GM21717 (cell line): ENCODE results near the gene ACTN1.

ENCODE experiments used
- ATAC-seq: cut with Tn5 transposase; IDR thresholded peaks from one replicate; pipeline ENCODE4 v1.9.1; 2021; ENCODE audit warnings: mild to moderate bottlenecking, moderate library complexity; ENCODE audit not compliant: unreplicated experiment

Gene ACTN1

DNA sequence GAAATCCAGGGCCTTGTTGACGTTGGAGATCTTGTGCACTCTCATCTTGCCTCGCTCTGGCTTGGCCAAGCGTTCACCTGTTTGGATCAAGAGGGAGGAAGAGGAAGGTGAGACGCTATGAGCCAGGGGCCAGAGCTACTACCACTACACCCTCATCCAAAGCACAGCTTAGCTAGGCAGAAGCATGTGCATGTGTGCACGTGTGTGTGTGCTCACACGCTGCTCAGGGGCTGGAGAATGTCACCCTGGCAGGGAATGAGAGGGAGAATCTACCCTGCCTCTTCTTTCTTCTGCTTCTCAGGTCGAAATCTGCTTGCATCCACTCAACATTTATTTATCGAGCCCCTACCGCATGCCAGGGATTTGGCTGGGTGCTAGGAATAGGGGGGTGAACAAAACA lies 58.1 kb downstream of the ACTN1 start:
- no peak for ATAC-seq

DNA sequence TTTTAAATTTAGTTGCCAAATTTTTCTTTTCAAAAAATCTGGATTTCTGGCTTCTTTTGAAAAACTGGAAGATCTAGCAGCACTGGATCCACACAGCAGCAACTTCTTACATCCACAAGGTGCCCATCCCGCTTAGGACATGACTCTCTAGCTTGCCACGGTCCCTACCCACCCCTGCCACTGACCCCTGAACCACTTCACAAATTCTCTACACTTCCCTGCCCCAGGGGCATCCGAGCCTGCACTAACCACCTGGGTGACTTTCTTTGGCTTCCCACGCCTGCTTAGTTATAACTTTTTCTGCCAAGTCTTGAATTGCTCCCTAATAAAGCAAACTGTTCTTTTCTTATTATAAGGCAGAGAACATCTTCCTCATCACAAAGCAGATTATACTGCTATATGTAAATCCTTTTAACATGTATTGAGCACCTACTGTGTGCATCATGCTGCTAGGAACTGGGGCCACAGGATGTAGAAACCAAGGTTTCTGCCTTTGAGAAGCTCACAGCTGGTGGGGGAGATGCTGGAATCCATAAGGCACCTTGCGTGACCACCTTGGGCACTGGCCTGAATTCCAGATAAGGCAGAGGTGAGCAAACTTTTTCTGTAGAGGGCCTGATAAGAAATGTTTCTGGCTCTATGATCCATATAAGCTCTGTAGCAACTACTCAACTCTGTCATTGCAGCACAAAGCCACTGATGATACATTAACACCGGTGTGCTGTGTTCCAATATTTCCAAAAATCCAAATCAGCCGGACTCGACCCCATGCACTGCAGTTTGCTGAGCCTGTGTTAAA lies 59.8 kb downstream of the ACTN1 start:
- no peak for ATAC-seq

DNA sequence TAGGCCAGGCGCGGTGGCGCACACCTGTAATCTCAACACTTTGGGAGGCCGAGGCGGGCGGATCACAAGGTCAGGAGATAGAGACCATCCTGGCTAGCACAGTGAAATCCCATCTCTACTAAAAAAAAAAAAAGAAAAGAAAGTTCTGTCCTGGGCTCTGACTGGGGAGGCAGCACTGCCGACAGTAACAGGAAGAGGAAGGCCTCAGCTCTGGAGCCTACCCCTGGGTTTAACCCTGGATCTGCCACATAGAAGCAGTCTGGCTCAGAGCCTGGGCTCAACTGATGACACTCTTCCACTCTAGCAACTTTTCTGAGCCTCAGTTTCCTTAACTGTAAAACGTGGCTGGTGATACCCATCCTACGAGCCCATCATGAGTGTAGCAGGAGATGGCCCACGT lies 60.5 kb downstream of the ACTN1 start:
- ATAC-seq = no peak

DNA sequence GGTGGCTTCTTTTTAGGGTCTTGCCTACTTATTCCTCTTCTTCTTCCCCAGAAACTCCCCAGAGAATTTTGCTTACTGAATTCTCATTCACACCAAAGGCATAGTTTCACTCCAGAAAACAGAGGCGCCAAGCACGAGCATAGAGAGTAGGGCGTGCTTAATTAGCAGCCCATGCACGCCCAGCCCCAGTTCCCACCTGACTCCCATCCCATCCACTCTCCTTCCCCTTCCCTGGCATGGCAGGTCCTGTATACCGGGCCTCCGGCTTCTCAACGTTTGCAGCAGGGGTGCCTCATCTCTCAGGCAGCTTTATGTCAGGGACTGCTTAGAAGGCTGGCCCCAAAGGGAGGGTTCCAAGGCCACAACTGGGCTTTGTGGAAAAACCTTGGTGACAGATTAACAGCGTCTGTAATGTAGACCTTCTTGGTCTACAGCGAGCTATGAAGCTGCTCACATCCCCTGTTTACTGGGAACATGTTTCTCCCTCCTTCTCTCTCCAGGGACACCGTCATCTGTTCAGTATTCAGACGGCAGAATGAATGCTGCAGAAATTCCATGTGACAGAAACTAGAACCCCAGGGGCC lies 62.7 kb downstream of the ACTN1 start:
- no peak for ATAC-seq

DNA sequence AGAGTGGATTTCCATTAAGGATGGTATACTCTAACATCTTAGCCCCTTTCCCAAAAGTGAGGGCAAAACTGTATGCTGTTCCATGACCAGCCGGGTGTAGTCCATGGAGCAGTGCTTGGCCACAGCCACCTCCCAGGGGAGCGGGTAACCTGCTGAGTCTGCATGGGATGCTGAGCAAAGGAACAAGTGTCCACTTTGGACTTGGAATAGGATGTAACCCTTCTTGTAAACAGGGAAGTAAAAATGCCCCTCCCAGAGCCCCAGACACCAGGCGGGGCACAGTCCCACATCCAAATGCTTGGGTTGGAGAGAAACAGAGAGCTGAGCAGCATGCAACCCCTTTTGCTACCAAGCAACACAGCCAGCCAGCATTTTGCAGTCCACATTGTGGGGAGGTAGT lies 65.6 kb downstream of the ACTN1 start:
- no peak for ATAC-seq

DNA sequence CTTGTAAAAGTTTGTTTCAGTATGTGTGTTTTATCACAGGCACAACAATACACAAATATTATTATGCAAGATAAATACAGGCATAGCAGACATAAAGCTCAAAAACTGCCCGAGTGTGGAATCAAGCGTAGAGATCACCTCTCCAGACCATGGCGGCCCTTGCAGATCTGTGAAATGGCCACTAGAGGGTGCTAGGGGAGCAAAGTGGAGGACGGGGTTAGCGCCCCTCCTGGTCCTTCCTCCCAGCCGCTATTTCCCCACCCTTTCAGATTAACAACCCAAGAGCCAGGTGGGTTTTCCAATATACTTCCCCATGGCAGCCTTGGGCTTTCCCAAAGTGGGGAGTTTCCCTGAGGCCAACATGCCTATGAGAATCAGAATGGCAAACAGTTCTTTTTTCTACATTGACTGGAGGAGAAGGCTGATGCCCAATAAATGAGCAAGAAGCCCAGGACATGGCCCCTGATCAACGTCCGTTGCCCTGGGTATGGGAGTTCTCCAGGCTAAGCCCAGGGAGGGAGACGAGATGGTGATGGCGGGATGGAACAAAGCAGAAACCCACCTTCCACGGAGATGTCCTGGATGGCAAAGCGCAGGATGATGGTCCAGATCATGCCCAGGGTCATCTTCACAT lies 67.4 kb downstream of the ACTN1 start:
- ATAC-seq = no peak

DNA sequence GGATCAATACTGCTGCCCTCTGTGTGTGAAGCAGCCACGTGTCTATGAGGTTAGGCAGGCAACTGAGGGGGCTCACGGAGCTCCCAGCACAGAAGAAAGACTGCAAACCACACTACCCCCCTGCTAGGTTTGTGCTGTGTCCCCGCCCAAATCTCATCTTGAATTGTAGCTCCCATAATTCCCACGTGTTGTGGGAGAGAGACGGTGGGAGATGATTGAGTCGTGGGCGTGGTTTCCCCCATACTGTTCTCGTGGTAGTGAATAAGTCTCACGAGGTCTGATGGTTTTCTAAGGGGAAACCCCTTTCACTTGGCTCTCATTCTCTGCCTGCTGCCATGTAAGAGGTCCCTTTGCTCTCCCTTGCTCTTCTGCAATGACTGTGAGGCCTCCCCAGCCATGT lies 68.6 kb downstream of the ACTN1 start:
- no peak for ATAC-seq

DNA sequence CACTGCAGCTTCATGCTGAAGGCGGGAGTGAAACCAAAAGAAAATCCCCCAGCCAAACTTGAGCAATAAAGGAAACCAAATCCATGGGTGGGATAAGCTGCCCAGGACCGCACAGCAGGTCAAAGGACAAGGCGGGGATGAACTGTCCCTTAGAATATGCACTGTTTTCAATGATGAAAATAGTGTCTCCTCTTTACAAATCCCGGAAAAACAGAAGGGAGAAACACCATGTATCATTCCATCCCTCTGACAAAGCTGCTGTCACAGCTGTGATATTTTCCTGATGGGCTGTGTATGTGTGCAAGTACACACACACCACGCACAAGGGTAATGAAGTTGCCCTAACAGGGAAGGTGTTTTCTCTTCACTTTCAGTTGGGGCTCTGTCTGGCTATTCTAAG lies 70.3 kb downstream of the ACTN1 start:
- ATAC-seq = no peak

DNA sequence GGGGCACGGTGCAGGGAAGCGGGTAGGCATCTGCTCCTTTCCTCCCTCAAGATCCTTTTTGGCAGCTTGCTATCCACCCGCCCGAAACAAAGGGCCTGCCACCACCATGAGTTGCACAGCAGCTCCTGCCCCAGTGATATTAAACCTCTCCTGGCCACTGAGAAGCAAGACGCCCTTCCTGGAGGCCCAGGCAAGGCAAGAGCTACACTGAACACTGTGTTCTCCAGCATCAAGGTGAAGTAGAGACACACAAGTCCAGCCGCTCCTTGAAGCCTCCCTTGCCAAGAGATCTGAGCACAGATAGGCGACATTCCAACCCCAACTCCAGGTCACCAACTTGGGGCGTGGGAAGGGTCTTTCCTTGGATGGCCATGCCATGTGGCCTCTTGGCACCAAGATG lies 70.9 kb downstream of the ACTN1 start:
- ATAC-seq = no peak

DNA sequence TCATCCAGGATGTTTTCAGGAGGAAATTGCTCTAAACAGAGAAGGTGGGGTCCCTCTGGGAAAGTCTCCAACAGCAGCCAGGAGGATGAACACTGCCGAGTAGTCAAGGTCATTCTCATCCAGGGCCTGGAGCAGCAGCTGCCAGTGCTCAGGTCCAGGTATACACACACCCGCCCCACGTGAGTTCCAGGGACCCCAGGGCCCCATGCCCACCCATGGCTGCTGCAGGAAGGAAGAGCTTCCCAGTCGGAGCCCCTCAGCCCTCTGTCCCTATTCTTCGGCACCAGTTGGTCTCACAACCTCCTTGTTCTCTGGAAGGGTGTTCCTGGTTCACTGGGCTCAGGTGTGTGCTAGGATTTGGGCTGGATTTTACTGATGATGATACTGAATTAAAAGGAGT lies 72.7 kb downstream of the ACTN1 start:
- no peak for ATAC-seq

DNA sequence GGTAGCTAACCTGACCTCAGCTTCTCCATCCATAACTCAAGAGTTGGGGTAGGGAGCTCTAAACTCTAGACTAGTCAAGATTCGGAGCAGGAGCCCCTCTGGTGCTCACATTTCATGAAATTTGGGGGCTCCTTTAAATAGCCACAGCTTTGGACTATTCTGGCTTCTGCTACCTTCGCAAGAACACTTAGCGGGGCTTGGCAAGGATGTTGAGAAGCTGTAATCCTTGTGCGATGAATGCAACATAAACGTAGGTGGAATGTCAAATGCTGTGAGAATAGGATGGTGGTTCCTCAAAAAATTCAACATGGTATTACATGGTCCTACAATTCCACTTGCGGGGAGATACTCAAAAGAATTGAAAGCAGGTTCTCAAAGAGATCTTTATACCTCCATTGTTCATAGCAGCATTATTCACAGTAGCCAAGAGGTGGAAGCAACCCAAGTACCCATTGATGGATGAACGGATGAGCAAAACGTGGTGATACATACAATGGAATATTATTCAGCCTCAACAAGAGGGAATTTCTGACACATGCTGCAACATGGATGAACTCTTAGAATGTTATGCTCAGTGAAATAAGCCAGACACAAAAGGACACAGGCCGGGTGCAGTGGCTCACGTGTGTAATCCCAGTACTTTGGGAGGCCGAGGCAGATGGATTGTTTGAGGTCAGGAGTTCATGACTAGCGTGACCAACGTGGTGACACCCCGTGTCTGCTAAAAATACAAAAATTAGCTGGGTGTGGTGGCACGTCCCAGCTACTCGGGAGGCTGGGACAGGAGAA lies 73.8 kb downstream of the ACTN1 start:
- ATAC-seq = no peak

DNA sequence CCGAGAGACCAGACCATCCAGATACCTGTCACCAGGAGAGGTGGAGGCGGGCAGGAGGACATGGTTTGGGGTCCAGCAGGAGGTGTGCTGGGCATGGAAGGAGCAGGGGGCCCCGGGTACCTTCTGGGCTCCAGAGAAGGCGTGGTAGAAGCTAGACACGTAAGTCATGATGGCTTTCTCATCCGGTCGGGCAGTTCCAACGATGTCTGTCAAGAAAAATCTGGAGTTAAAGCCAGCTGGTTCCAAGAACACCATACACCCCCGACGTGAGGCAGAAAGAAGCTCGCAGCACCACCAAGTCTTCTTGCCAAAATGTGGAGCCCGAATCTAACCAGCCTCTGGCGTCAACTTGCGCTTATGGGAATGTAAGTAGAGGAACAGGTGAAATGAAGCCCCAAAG lies 76.7 kb downstream of the ACTN1 start:
- no peak for ATAC-seq

DNA sequence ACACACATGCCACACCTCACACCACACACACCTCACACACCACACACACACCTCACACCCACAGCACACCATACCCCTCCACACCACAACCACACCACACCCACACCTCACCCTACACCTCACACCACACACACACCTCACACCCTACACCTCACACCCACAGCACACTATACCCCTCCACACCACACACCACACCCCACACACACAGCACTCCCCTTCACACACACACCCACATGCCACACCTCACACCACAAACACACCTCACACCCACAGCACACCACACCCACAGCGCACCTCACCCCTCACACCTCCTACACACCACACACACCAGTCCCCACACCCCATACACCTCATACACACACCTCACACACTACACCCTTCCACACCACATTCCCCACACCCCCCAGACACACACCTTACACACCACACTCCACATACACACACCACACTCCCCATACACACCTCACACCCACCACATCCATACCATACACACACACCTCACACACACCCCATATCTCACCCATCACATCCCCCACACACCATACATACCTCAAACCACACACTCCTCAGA lies 80.0 kb downstream of the ACTN1 start:
- no peak for ATAC-seq

DNA sequence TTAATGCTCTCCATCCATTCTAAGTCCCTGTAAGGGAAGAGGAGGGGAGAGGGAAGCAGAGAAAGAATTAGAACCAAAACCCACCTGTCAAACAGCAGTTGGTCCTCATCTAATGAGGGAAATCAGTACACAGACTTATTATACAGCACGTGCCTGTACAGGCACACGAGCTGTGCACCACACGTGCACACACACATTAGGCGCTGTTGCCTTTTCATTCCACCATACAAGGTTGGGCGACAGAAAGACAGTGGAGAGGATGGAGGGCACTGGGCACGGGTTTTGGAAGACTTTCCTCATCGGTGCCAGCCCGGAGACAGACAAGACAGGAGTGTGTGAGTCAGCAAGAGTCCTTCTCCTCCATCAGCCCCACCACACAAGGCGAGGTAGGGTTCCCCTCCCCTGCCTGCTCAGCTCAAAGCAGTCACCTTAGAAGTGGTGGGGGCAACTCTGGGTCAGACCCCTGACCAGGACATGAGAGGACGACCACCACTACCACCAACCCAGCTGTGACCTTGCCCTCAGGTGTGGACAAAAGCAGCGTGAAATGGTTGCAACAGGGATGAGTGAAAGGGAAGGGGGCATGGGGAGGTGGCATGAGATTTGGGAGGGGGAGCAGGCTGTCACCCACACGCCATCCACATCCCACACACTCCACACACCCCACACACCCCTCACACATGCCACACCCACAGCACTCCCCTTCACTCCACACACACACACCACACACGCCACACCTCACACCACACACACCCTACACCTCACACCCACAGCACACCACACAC lies 80.7 kb downstream of the ACTN1 start:
- no peak for ATAC-seq

DNA sequence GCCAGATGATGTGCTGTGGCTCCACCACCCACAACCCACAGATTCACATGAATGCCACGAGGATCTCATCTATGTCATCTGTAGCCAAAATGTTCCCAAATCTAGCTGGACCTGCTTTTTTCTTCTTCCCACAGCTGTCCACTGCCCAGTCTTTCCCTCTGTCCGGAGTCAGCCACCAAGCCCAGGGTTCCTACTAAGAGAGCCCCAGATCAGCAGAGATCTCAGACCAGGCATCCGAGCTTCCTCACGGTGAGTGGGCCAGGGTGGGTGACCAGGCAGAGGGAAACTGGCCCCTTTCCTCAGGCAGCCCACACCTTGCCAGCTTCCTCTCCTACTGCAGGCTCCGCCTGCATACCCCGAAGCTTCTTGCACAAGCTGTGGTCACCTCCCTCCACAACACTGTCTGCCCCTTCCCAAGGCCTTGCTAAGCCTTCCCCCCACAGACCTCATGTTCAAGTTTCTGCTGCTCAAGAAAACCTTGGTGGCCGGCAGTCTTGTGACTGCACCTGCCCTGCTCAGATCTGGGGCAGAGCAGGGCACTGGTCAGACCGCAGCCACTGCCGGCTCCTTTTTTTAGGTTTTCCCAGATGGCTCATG lies 81.4 kb downstream of the ACTN1 start:
- ATAC-seq = no peak

DNA sequence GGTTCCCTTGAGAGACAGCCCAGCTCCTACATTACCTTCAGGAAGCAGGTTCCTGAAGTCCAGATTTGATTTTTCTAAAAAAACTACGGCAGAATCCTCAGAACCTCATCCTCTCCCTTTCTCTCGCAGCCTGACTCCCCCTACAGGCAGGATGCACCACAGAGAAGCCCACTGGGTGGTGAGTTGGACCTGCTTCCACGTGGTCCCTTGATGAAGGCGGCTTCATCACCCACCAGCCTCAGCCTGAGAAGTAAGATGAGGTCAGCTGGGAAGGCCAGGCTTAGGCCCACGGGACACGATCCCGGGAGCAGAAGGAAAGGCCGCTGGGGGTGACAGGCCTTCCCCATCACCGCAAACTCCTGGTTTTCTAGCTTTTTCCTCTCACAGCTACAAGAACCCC lies 83.0 kb downstream of the ACTN1 start:
- ATAC-seq = no peak

DNA sequence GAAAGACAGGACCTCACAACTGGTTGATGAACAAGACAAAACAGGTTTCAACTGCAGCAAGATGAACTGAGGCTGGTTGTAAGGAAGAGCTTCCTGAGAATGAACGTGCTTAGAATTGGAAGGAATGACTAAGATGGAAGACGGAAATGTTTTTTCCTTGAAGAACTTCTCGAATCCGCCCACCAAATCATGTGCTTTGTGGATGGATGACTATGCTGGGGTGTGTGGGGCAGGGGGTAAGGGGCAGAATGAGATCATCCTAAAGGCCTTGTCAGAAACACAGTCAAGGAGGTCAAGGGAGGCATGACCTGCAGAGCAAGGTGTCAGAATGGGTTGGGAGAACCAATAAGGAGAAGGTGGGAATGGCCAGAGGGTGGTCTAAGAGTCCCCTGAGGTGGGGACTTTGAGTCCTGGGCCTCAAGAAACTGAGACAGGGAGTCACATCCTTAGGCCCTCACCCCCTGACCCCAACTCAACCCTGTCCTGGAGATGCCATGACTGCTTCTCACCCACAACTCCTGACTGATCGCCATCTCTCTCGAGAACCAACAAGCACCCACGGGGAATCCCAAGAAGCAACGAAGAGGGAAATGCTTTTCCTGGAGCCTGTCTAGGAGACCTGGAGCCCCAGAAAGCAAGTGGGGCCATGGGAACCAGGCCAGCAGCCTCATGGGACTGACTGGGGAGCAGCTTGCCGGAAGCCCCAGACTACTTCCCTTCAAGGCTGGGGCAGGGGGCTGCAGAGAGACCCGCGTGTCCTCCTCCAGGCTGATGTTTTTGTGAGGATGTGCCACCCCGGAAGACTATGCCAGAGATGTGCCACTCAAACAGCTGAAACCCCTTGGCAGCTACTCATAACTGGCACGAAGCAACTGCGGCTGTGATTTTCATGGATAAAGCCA lies 84.0 kb downstream of the ACTN1 start:
- ATAC-seq = no peak

DNA sequence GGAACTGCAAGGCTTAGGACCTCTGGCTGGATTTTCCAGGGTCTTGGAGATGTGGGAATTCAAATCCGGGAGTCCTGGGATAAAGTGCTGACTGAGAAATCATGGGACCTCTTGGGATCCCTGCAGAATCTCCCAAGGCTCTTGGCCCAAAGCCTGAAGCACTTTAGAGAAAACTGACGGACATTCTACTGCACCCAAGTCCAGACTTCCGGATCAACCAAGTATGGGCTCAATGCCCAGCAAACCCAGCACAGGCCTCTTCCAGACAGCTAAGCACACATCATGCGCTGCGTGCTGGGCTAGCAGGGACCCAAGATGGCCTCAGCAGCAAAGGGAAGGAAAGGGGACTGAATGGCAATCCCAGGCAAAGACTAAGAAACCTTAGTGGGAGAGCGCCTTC lies 85.0 kb downstream of the ACTN1 start:
- ATAC-seq = no peak

DNA sequence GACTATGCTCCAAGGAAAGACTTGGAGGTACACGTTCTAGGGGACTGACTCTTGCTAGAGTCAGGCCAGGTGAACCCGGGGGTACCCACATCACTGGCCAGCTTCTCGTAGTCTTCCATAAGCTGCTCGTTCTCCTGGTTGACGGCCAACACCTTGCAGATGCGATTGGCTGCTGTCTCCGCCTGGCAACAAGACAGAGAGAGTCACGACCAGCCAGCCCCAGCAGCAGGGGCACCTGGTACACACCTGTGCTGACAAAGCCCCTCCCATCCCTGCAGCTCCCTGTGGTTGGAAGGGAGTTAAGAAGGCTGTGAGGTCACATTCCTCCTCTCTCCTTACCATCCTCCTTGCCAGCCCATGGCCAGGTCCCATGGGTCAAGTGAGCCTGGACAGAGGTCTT lies 85.5 kb downstream of the ACTN1 start:
- ATAC-seq = no peak
